ENCODE results near the gene CSF1R.

DNA sequence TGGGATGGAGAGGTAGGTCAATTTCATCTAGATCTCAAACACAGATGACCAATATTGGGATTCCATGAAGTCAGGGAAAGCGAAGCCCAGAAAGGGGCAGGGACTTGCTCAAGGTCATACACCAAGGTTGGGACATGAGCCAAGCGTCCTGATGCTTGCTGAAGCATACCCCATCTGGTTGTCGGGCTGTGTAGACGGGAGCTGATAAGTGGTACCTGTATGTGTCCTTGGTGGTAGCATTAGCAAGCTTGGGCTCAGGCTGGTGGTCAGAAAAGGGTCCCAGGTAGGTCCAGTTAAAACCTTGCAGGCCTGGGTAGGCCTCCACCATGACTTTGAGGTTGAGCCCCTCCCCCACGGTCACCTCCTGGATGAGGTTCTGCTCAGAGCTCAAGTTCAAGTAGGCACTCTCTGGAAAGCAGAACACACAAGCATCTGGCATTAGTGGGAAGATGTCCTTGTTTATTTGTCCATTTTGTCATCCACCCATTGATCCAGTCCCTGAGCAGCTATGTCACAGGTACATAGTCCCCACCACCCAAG is 13.2 kb downstream of the CSF1R start:
- no peak for TF ChIP-seq RAD21 (IDR thresholded peaks at IDR 0.05; ENCODE audit: low read length)
- TF ChIP-seq, protein P1, sequence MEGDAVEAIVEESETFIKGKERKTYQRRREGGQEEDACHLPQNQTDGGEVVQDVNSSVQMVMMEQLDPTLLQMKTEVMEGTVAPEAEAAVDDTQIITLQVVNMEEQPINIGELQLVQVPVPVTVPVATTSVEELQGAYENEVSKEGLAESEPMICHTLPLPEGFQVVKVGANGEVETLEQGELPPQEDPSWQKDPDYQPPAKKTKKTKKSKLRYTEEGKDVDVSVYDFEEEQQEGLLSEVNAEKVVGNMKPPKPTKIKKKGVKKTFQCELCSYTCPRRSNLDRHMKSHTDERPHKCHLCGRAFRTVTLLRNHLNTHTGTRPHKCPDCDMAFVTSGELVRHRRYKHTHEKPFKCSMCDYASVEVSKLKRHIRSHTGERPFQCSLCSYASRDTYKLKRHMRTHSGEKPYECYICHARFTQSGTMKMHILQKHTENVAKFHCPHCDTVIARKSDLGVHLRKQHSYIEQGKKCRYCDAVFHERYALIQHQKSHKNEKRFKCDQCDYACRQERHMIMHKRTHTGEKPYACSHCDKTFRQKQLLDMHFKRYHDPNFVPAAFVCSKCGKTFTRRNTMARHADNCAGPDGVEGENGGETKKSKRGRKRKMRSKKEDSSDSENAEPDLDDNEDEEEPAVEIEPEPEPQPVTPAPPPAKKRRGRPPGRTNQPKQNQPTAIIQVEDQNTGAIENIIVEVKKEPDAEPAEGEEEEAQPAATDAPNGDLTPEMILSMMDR (conservative IDR thresholded peaks at IDR 0.05; ENCODE audit: low read depth, low read length), result no peak
